IPS DF 4.7 (cell line): Measurements from ENCODE around the gene DHRSX.
"Not testable (repeated sequence)": the region's sequence is repeated elsewhere in the genome, so short reads cannot be mapped to it uniquely, and the experiment has no call there.

Experiments used
- DNase-seq: peaks from one replicate; pipeline ENCODE4 v3.0.0-alpha.2; 2013; ENCODE audit warnings: low spot score; ENCODE audit errors: extremely low read depth

DHRSX gene

DNA sequence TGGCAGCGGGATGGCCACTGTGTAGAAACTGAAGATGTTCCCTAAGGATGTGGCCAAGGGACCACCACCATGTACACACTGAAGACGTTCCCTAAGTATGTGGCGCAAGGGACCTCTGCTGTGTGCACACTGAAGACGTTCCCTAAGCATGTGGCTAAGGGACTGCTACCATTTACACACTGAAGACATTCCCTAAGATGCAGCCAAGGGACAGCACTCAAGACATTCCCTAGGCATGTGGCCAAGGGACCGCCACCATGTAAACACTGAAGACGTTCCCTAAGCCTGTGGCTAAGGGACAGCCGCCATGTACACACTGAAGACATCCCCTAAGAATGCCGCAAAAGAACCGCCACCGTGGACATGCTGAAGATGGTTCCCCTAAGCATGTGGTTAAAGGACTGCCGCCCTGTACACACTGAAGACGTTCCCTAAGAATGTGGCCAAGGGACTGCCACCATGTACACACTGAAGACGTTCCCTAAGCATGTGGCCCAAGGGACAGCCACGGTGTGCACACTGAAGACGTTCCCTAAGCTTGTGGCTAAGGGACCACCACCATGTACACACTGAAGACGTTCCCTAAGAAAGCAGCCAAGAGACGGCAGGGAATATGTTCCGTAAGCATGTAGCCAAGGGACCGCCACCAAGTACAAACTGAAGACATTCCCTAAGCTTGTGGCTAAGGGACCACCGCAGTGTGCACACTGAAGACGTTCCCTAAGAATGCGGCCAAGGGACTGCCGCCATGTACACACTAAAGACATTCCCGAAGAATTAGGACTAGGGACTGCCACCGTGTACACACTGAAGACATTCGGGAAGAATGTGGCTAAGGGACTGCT, 43.3 kb downstream of the DHRSX start:
- no peak for DNase-seq

DNA sequence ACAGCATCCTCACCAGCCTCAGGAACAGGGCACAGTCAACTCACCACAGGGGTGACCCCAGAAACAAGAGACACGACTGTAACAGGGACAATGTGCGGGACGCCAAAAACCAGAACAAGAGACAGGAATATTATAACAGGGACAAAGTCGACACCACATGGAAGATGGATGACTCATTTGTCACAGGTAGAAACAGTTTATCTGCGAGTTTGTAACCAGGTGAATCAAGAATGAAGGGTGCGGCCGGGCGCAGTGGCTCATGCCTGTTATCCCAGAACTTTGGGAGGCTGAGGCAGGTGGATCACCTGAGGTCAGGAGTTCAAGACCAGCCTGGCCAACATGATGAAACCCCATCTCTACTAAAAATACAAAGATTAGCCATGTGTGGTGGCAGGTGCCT, 44.7 kb downstream of the DHRSX start:
- DNase-seq = not testable (repeated sequence)

DNA sequence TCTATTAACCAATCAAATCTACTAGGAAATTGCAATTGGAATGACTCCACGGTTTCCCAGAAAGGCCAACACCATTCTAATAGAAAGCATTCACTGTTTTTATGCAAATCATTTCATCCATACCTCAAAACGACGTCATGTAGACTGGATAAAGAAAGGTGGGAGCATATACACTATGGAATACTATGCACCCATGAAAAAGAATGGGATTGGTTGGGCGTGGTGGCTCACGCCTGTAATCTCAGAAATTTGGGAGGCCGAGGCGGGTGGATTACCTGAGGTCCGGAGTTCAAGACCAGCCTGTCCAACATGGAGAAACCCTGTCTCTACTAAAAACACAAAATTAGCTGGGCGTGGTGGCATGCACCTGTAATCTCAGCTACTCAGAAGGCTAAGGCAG, 46.2 kb downstream of the DHRSX start:
- DNase-seq = not testable (repeated sequence)

DNA sequence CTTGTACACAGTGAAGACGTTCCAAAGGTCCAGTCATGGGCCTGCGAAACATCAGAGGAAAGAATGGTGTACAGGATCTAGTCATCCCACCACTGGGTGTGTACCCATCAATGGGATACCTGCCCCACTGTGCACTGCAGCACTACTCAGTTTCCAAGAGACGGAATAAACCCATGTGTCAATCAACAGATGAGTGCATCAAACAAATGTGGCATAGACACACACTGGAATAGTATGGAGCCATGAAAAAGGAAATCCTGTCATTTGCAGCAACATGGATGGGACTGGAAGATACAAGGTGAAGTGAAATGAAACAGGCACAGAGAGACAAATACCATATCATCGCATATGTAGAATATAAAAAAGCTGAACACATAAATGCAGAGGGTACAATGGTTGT, 48.0 kb downstream of the DHRSX start:
- no peak for DNase-seq

GRCh38 chrX:2452317-2452784, 48.4 kb downstream of the DHRSX start:
- DNase-seq = no peak

- DNase-seq = no peak
Measured at GRCh38 chrX:2451501-2452316, 49.1 kb downstream of the DHRSX start.

DNA sequence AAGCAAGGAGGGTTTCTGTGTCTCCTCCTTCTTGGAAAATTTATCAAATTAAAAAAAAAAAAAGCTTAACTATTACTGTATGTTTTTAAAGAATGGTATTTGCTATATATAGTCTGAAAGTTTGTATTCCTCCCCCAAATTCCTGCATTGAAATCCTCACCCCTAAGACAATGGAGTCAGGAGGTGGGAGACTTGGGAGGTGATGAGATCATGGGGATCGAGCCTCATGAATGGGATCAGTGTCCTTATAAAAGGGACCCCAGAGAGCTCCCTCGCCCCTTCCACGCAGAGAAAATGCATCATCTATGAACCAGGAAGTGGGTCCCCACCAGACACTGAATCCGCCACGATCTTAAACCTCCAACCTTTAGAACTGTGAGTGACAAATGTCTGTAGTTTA, 50.1 kb downstream of the DHRSX start:
- no peak for DNase-seq

DNA sequence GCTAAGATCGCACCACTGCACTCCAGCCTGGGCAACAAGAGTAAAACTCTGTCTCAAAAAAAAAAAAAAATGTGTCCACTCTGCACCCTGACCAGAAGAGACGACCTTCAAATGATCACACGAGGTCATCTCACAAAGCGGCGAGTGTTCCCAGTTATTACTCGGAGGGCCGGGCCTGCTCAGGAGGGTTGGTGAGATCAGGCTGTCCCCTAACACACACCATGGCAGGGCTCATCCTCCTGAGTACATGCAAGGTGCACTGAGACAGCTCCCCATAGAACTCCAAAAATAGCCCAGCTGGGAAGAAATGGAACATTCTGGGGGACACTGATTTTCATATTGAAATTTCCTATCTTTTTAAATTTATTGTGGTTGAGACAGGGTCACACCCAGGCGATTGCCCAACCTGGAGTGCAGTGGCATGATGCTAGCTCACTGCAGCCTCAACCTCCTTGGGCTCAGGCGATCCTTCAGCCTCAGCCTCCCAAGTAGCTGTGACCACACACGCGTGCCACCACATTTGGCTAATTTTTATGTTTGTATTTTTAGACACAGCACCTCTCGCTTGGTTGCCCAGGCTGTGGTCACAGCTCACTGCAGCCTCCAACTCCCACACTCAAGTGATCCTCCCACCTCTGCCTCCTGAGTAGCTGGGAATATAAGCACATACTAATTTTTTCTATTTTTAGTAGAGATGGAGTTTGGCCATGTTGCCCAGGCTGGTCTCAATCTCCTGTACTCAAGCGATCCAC, 51.5 kb downstream of the DHRSX start:
- DNase-seq = no peak

DNA sequence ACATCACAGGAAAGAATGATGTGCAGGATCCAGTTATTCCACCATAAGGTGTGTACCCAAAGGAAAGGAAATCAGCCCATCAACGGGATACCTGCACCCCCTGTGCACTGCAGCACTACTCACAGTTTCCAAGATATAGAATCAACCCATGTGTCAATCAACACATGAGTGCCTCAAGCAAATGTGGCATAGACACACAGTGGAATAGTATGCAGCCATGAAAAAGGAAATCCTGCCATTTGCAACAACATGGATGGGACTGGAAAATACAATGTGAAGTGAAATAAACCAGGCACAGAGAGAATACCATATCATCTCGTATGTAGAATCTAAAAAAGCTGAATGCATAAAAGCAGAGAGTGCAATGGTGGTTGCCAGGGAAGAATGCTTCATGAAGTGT, 53.3 kb downstream of the DHRSX start:
- DNase-seq = no peak

- DNase-seq = no peak
Measured at GRCh38 chrX:2446815-2447214, 54.0 kb downstream of the DHRSX start.

- no peak for DNase-seq
Measured at GRCh38 chrX:2445662-2446623, 54.8 kb downstream of the DHRSX start.

GRCh38 chrX:2442694-2443093, 58.1 kb downstream of the DHRSX start:
- no peak for DNase-seq

- DNase-seq = no peak
Measured at GRCh38 chrX:2441466-2441865, 59.3 kb downstream of the DHRSX start.

DNA sequence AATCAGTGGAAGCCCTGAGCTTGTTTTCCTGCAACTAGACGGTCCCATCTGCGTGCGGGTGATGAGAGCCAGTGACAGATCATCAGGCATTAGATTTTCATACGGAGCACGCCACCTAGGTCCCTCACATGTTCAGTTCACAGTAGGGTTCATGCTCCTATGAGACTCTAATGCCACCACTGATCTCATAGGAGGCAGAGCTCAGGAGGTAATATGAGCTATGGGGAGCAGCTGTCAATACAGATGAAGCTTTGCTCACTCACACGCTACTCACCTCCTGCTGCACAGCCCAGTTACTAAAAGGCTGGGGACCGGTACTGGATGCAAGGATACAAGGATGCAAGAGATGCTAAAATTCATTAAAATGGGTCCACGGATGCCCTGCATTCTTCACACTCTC, 61.2 kb downstream of the DHRSX start:
- DNase-seq = no peak

GRCh38 chrX:2435465-2435864, 65.3 kb downstream of the DHRSX start:
- DNase-seq = no peak

- no peak for DNase-seq
Measured at GRCh38 chrX:2434270-2435163, 66.3 kb downstream of the DHRSX start.

GRCh38 chrX:2432298-2432863, 68.4 kb downstream of the DHRSX start:
- no peak for DNase-seq

GRCh38 chrX:2430265-2430825, 70.4 kb downstream of the DHRSX start:
- DNase-seq = no peak

DNA sequence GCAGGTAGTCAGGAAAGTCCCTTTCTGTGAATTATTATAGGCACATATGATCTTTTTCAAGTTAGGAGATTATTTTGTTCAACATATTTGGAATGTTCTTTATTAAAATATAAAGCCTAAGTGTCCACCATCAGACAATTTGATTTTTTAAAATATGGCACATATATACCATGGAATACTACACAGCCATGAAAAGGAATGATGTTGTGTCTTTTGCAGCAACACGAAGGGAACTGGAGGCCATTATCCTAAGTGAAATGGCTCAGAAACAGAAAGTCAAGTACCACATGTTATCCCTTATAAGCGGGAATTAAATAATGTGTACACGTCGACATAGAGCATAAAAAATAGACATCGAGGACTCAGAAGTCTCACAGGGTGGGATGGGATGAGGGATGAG, 73.0 kb downstream of the DHRSX start:
- no peak for DNase-seq
